ENCODE results near the gene LCE5A.
"Not testable (repeated sequence)": the region's sequence is repeated elsewhere in the genome, so short reads cannot be mapped to it uniquely, and the experiment has no call there.

Gene LCE5A

GRCh38 chr1:152517237-152517811, 6.7 kb downstream of the LCE5A start:
- DNase-seq, result no peak

- no peak for DNase-seq
Observed at GRCh38 chr1:152519851-152520250, 9.2 kb downstream of the LCE5A start.

- DNase-seq, result no peak
Observed at GRCh38 chr1:152520561-152521090, 10.0 kb downstream of the LCE5A start.

- DNase-seq, result no peak
Observed at GRCh38 chr1:152525080-152525641, 14.6 kb downstream of the LCE5A start.

GRCh38 chr1:152533327-152533938, 22.8 kb downstream of the LCE5A start:
- DNase-seq, result no peak

- DNase-seq, result no peak
Observed at GRCh38 chr1:152535774-152536173, 25.2 kb downstream of the LCE5A start.

- no peak for DNase-seq
Observed at GRCh38 chr1:152537496-152537895, 26.9 kb downstream of the LCE5A start.

GRCh38 chr1:152539901-152540300, 29.3 kb downstream of the LCE5A start:
- no peak for DNase-seq

GRCh38 chr1:152543820-152544219, 33.2 kb downstream of the LCE5A start:
- DNase-seq, result no peak

- no peak for DNase-seq
Observed at GRCh38 chr1:152546704-152547103, 36.1 kb downstream of the LCE5A start.

- DNase-seq, result not testable (repeated sequence)
Observed at GRCh38 chr1:152548358-152548757, 37.8 kb downstream of the LCE5A start.

Data from right forelimb (tissue), 1 donor.